HL-60 (cell line): ENCODE measurements around the gene SBNO2.
A peak's percentile ranks its signal among the peaks of the same experiment; 100 is the strongest.

Experiments used
- DNase-seq, 2 experiments: peaks; one replicate each; pipeline ENCODE4 v3.0.0-alpha.2; 2010 to 2020; ENCODE audit warnings: low read depth in 1 of 2, low spot score in 1 of 2
- H3K27ac ChIP-seq: fragments of 250-450 bp; sonication (Bioruptor Pico); replicated peaks from 2 replicates; pipeline ENCODE4 v1.5.1; 2020; ENCODE audit warnings: mild to moderate bottlenecking, moderate library complexity
- H3K27me3 ChIP-seq: fragments of 250-450 bp; sonication (Bioruptor Pico); 2 replicates; pipeline ENCODE4 v1.5.1; 2021; ENCODE audit warnings: mild to moderate bottlenecking, moderate library complexity; ENCODE audit not compliant: insufficient read depth, poor library complexity, severe bottlenecking
- H3K4me3 ChIP-seq: replicated peaks from 2 replicates; pipeline ENCODE4 v1.5.1; 2011; ENCODE audit warnings: mild to moderate bottlenecking, control low read depth, low read length; ENCODE audit not compliant: insufficient read depth
- GABPA ChIP-seq: IDR thresholded peaks from 2 replicates; pipeline ENCODE4 v1.6.1; 2012; ENCODE audit warnings: low read depth
- POLR2AphosphoS5 ChIP-seq: IDR thresholded peaks from 2 replicates; pipeline ENCODE4 v1.6.1; 2012; ENCODE audit warnings: low read depth
- SPI1 ChIP-seq: IDR thresholded peaks from 2 replicates; pipeline ENCODE4 v1.6.1; 2012; ENCODE audit warnings: low read depth, mild to moderate bottlenecking, borderline replicate concordance
- TF ChIP-seq, protein P1 (sequence below): IDR thresholded peaks from one replicate; pipeline ENCODE4 v1.5.1; 2011; ENCODE audit warnings: low read length, control low read depth, inconsistent platforms; ENCODE audit not compliant: insufficient read depth
- TF ChIP-seq, protein P2 (sequence below): IDR thresholded peaks from 2 replicates; pipeline ENCODE4 v1.6.1; 2012; ENCODE audit warnings: low read depth; ENCODE audit not compliant: insufficient replicate concordance

SBNO2 gene

DNA sequence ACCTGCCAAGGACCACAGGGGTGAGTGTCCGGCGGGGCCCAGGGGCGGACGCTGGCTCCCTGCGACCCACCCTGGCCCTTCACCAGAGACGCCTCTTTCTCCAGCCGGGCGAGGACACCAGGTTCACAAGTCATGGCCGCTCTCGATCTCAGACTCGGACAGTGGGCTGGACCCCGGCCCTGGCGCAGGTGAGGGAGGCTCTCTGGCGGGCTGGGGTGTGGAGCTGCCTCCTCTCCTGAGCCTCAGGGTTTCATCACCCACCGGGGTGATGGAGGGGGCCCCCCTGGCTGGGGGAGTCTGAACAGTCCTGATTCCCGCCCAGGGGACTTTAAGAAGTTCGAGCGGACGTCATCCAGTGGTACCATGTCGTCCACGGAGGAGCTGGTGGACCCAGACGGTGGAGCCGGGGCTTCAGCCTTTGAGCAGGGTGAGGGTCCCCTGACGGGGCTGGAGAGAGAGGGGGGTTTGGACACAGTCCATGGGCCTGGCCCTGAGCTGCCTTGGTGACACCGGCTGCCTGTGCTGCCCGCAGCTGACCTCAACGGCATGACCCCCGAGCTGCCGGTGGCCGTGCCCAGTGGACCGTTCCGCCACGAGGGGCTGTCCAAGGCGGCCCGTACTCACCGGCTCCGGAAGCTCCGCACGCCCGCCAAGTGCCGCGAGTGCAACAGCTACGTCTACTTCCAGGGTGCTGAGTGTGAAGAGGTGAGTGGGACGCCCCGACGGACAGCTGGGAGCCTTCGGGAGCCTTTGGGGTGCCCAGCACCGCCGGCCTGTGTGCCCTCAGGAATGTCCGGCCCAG is 93.5 kb downstream of the SBNO2 start:
- H3K27me3 ChIP-seq = no peaks in the 10 kb centered on the region
- no peak for TF ChIP-seq SPI1
- TF ChIP-seq GABPA = no peak
- no peak for TF ChIP-seq POLR2AphosphoS5
- TF ChIP-seq, protein P1, sequence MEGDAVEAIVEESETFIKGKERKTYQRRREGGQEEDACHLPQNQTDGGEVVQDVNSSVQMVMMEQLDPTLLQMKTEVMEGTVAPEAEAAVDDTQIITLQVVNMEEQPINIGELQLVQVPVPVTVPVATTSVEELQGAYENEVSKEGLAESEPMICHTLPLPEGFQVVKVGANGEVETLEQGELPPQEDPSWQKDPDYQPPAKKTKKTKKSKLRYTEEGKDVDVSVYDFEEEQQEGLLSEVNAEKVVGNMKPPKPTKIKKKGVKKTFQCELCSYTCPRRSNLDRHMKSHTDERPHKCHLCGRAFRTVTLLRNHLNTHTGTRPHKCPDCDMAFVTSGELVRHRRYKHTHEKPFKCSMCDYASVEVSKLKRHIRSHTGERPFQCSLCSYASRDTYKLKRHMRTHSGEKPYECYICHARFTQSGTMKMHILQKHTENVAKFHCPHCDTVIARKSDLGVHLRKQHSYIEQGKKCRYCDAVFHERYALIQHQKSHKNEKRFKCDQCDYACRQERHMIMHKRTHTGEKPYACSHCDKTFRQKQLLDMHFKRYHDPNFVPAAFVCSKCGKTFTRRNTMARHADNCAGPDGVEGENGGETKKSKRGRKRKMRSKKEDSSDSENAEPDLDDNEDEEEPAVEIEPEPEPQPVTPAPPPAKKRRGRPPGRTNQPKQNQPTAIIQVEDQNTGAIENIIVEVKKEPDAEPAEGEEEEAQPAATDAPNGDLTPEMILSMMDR = no peak
- TF ChIP-seq, protein P2, sequence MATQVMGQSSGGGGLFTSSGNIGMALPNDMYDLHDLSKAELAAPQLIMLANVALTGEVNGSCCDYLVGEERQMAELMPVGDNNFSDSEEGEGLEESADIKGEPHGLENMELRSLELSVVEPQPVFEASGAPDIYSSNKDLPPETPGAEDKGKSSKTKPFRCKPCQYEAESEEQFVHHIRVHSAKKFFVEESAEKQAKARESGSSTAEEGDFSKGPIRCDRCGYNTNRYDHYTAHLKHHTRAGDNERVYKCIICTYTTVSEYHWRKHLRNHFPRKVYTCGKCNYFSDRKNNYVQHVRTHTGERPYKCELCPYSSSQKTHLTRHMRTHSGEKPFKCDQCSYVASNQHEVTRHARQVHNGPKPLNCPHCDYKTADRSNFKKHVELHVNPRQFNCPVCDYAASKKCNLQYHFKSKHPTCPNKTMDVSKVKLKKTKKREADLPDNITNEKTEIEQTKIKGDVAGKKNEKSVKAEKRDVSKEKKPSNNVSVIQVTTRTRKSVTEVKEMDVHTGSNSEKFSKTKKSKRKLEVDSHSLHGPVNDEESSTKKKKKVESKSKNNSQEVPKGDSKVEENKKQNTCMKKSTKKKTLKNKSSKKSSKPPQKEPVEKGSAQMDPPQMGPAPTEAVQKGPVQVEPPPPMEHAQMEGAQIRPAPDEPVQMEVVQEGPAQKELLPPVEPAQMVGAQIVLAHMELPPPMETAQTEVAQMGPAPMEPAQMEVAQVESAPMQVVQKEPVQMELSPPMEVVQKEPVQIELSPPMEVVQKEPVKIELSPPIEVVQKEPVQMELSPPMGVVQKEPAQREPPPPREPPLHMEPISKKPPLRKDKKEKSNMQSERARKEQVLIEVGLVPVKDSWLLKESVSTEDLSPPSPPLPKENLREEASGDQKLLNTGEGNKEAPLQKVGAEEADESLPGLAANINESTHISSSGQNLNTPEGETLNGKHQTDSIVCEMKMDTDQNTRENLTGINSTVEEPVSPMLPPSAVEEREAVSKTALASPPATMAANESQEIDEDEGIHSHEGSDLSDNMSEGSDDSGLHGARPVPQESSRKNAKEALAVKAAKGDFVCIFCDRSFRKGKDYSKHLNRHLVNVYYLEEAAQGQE = no peak
- no peak overlapping the region for H3K27ac ChIP-seq
- H3K4me3 ChIP-seq = no peak overlapping the region
- no peak for DNase-seq

DNA sequence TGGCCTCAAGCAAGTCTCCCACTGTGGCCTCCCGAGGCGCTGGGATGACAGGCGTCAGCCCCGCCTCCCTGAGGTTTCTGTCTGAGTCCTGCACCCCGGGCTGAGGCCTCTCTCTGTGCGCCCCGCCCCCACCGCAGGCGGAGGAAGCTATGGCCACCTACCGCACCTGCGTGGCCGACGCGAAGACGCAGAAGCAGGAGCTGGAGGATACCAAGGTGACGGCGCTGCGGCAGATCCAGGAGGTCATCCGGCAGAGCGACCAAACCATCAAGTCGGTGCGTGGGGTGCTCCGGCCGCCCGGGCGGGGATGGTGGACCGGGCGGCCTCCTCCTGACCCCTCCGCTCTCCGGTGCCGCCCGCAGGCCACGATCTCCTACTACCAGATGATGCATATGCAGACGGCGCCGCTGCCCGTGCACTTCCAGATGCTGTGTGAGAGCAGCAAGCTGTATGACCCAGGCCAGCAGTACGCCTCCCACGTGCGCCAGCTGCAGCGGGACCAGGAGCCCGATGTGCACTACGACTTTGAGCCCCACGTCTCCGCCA is 94.4 kb downstream of the SBNO2 start:
- Histone ChIP-seq H3K4me3 (no peak overlapping the region), H3K27ac (no peak overlapping the region), H3K27me3 (no peaks in the 10 kb centered on the region)
- TF ChIP-seq POLR2AphosphoS5 (no peak; the same call in 1 of the 2 replicates), GABPA (no peak), SPI1 (no peak)
- TF ChIP-seq, protein P1 = no peak
- TF ChIP-seq, protein P2 = no peak
- no peak for DNase-seq

DNA sequence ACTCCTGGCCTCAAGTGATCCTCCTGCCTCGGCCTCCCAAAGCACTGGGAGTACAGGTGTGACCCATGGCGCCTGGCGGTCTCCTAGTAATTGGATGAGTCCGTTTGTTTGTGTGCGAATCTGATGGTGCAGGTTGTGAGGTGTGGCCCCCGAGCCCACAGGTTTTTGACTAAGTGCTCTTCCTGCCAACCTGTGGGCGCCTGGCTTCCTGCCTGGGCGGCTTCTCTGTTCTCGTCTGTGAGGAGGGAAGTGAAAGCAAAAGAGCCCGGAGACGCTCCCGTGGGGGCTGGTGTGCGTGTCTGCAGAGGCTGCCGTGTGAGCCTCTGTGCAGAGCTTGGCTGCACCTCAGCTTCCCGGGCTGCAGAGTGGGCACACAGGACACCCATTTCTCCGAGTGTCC is 97.1 kb downstream of the SBNO2 start:
- DNase-seq = peak in 1 of 2 experiments; percentile 89
- no peak overlapping the region for H3K4me3 ChIP-seq
- H3K27me3 ChIP-seq = no peaks in the 10 kb centered on the region
- TF ChIP-seq, protein P2 = no peak
- TF ChIP-seq SPI1 = peak; percentile 88
- H3K27ac ChIP-seq = peak overlapping the region; percentile 60
